GM12878 (cell line): ENCODE measurements around the gene EIF4B. TPM values are rescaled to one million over a fixed set of nuclear protein-coding genes. Genes with fewer than 3 reads are reported as not detected.

Experiments used
- ATAC-seq: fragments of 200-7000 bp; cut with Tn5 transposase; 3 replicates; pipeline ENCODE4 v1.9.1; 2020; ENCODE audit warnings: mild to moderate bottlenecking, moderate library complexity
- BruUV-seq: library from RNA; stranded (reverse); fragments of 400-500 nt; replicated peaks from 2 replicates; lab custom pipeline; 2021; lab: Mats Ljungman, UMichigan
- CTCF ChIA-PET: fragments of 300-600 bp; sonication (Branson Sonifier 250); formaldehyde crosslinking; extraction: SDS; loops from one replicate; lab custom pipeline; 2021; ENCODE audit warnings: inconsistent platforms; lab: Yijun Ruan, JAX
- POLR2A ChIA-PET: fragments of 350-600 bp; formaldehyde crosslinking; extraction: SDS; loops from one replicate; lab custom pipeline; 2021; ENCODE audit warnings: inconsistent platforms; lab: Charles Lee
- RAD21 ChIA-PET: fragments of 300-600 bp; sonication (Branson Sonifier 250); formaldehyde crosslinking; loops from one replicate; lab custom pipeline; 2023; ENCODE audit warnings: antibody characterized with exemption; ENCODE audit not compliant: unreplicated experiment; lab: Charles Lee
- SMC1A ChIA-PET: fragments of 300-600 bp; sonication (Branson Sonifier 250); formaldehyde crosslinking; loops from one replicate; lab custom pipeline; 2023; ENCODE audit not compliant: unreplicated experiment, uncharacterized antibody; lab: Charles Lee
- DNase-seq: peaks from one replicate; pipeline ENCODE4 v3.0.0-alpha.2; 2011; ENCODE audit warnings: low read depth, low spot score
- FAIRE-seq: peaks from 3 replicates; lab custom pipeline; 2011; peaks lifted over from hg19 to GRCh38; lab: Jason Lieb, UNC
- H2AFZ ChIP-seq: 2 replicates; pipeline ENCODE4 v1.6.0; 2011; ENCODE audit warnings: low read depth, low read length, control low read depth; ENCODE audit not compliant: control insufficient read depth
- H3K27ac ChIP-seq: 2 replicates; pipeline ENCODE4 v1.5.1; 2011; ENCODE audit warnings: control low read depth; ENCODE audit not compliant: control insufficient read depth, insufficient read depth
- H3K27me3 ChIP-seq, 2 experiments: replicated peaks in 1 of 2; 2 replicates each; pipeline versions ENCODE4 v1.6.0 to v1.6.1; 2011; ENCODE audit warnings: low read length in 1 of 2; ENCODE audit not compliant: control insufficient read depth in 2 of 2, insufficient read depth in 2 of 2
- H3K36me3 ChIP-seq, 2 experiments: 2 replicates each; pipeline ENCODE4 v1.5.1; 2011; ENCODE audit warnings: low read length in 1 of 2; ENCODE audit not compliant: control insufficient read depth in 2 of 2, insufficient read depth in 2 of 2
- H3K4me1 ChIP-seq: 2 replicates; pipeline ENCODE4 v1.6.1; 2011; ENCODE audit warnings: mild to moderate bottlenecking, low read length, moderate library complexity, mixed read lengths; ENCODE audit not compliant: control insufficient read depth, insufficient read depth
- H3K4me2 ChIP-seq: 2 replicates; pipeline ENCODE4 v1.6.0; 2011; ENCODE audit warnings: control low read depth; ENCODE audit not compliant: control insufficient read depth, insufficient read depth
- H3K4me3 ChIP-seq: fragments of 200-600 bp; sonication (generic); 2 replicates; pipeline ENCODE4 v1.5.1; 2016
- H3K79me2 ChIP-seq: 2 replicates; pipeline ENCODE4 v1.6.0; 2011; ENCODE audit warnings: low read length; ENCODE audit not compliant: control insufficient read depth, insufficient read depth
- H3K9ac ChIP-seq: 2 replicates; pipeline ENCODE4 v1.8.0; 2011; ENCODE audit warnings: low read length, control low read depth, mixed read lengths; ENCODE audit not compliant: control insufficient read depth, insufficient read depth
- H3K9me3 ChIP-seq: replicated peaks from 3 replicates; pipeline ENCODE4 v1.5.1; 2011; ENCODE audit warnings: mild to moderate bottlenecking, low read length; ENCODE audit not compliant: control insufficient read depth, insufficient read depth
- H4K20me1 ChIP-seq: 2 replicates; pipeline ENCODE4 v1.6.0; 2011; ENCODE audit not compliant: control insufficient read depth, insufficient read depth
- BHLHE40 ChIP-seq, 2 experiments: fragments of 450-650 bp in 1 of 2; IDR thresholded peaks; 2 replicates each; pipeline ENCODE4 v1.6.1; 2011 to 2017; ENCODE audit warnings: low read depth in 2 of 2, borderline replicate concordance in 1 of 2, improper control_type of control experiment in 1 of 2, low read length in 1 of 2, mild to moderate bottlenecking in 1 of 2
- BRCA1 ChIP-seq: IDR thresholded peaks from 2 replicates; pipeline ENCODE4 v1.6.1; 2011; ENCODE audit warnings: low read depth, low read length, improper control_type of control experiment
- CREB1 ChIP-seq: IDR thresholded peaks from 2 replicates; pipeline ENCODE4 v1.6.1; 2012; ENCODE audit warnings: low read depth, mild to moderate bottlenecking, inconsistent platforms
- CTCF ChIP-seq, 3 experiments: IDR thresholded peaks in 2 of 3; conservative IDR thresholded peaks in 1 of 3; 2 replicates each; pipeline ENCODE4 v1.5.1; 2011; ENCODE audit warnings: low read depth in 3 of 3, low read length in 3 of 3, mild to moderate bottlenecking in 3 of 3, control low read depth in 2 of 3, moderate library complexity in 2 of 3, inconsistent platforms in 1 of 3, mixed read lengths in 1 of 3; ENCODE audit not compliant: control insufficient read depth in 2 of 3, insufficient read depth in 1 of 3; ENCODE audit errors: extremely low read depth in 1 of 3
- EGR1 ChIP-seq, 2 experiments: IDR thresholded peaks; 1 replicate in 1 of 2; 2 replicates in 1 of 2; pipeline ENCODE4 v1.6.1; 2011 to 2012; ENCODE audit warnings: low read depth in 2 of 2, low read length in 2 of 2, borderline replicate concordance in 1 of 2, mild to moderate bottlenecking in 1 of 2, moderate library complexity in 1 of 2
- EP300 ChIP-seq, 2 experiments: fragments of 150-350 bp in 1 of 2; IDR thresholded peaks; 2 replicates each; pipeline ENCODE4 v1.6.1; 2011 to 2012; ENCODE audit warnings: low read depth in 2 of 2, low read length in 2 of 2, borderline replicate concordance in 1 of 2, improper control_type of control experiment in 1 of 2, inconsistent platforms in 1 of 2; ENCODE audit not compliant: control insufficient read depth in 1 of 2
- IKZF1 ChIP-seq: fragments of 450-650 bp; conservative IDR thresholded peaks from 2 replicates; pipeline ENCODE4 v1.6.1; 2017; ENCODE audit warnings: antibody characterized with exemption, mild to moderate bottlenecking
- KLF5 ChIP-seq: fragments of 450-650 bp; IDR thresholded peaks from 2 replicates; pipeline ENCODE4 v1.6.1; 2014; ENCODE audit warnings: mild to moderate bottlenecking; ENCODE audit not compliant: partially characterized antibody
- POLR2AphosphoS5 ChIP-seq: IDR thresholded peaks from 2 replicates; pipeline ENCODE4 v1.6.1; 2011; ENCODE audit warnings: mild to moderate bottlenecking, low read length, inconsistent platforms
- SIN3A ChIP-seq: IDR thresholded peaks from 2 replicates; pipeline ENCODE4 v1.6.1; 2012; ENCODE audit warnings: low read depth, low read length, improper control_type of control experiment
- SMC3 ChIP-seq: IDR thresholded peaks from 2 replicates; pipeline ENCODE4 v1.6.1; 2011; ENCODE audit warnings: low read length, improper control_type of control experiment, borderline replicate concordance
- ZBTB11 ChIP-seq: fragments of 450-650 bp; formaldehyde crosslinking; IDR thresholded peaks from 2 replicates; pipeline ENCODE4 v1.5.0; 2022; ENCODE audit warnings: mild to moderate bottlenecking, missing genetic modification characterization
- ZBTB33 ChIP-seq: fragments of 450-650 bp; IDR thresholded peaks from 2 replicates; pipeline ENCODE4 v1.6.1; 2017; ENCODE audit warnings: mild to moderate bottlenecking
- ZNF384 ChIP-seq: IDR thresholded peaks from 2 replicates; pipeline ENCODE4 v1.6.1; 2012; ENCODE audit warnings: low read depth, mild to moderate bottlenecking, low read length, improper control_type of control experiment, borderline replicate concordance
- WGBS: methylation state at CpG from one replicate; pipeline ENCODE4 v1.1.6; 2016; ENCODE audit warnings: low lambda C conversion rate; ENCODE audit not compliant: insufficient replicate concordance, insufficient coverage; ENCODE audit errors: missing lambda C conversion rate; 5-methylcytosine and 5-hydroxymethylcytosine counted together
- in situ Hi-C: fragments of 300-500 bp; cut with MboI; formaldehyde crosslinking; loops from 9 replicates; pipeline ENCODE4 v1.14.3; 2018; ENCODE audit warnings: mixed read lengths
- intact Hi-C: fragments of 100-400 bp; cut with micrococcal nuclease; formaldehyde crosslinking; loops from one replicate; pipeline ENCODE4 v1.14.2; 2022; ENCODE audit not compliant: unreplicated experiment
- polyA plus RNA-seq, 11 experiments: library from polyadenylated mRNA; depleted of rRNA in 4 of 11; unstranded in 6 of 11; stranded (reverse) in 5 of 11; fragments of >200 nt; fragmentation: Nextera tagmentation in 4 of 11; fragmentation: Illumina TruSeq in 1 of 11; extraction: Ambion mirVana in 4 of 11; extraction: Trizol in 1 of 11; gene quantifications; 1 replicate in 1 of 11; 2 replicates in 10 of 11; pipeline versions ENCODE4 v1.2.1 to v1.2.3, GENCODE V29; 2011 to 2016; ENCODE audit warnings: inconsistent platforms in 2 of 11, missing spikeins in 2 of 11, low read depth in 1 of 11
- total RNA-seq, 4 experiments: library from RNA; depleted of rRNA in 3 of 4; stranded (reverse); fragments of >200 nt in 3 of 4; fragmentation: Illumina TruSeq in 1 of 4; extraction: Trizol in 1 of 4; gene quantifications; 2 replicates each; pipeline versions ENCODE4 v1.2.1 to v1.2.3, GENCODE V29; 2013 to 2021

Gene EIF4B
- total and polyA plus RNA-seq, 10 of the 15 experiments (the other 5 are each of a cell fraction or from before 2014, with no cell fraction given) = 123 to 752 (median 431) TPM

- ChIA-PET POLR2A (no interaction called here), SMC1A (no interaction called here), CTCF (interaction anchor here (1.0 to 2.0 kb wide), 3 partner anchors 9 to 42 kb away, joined by 3 to 7 read pairs (median 6); partner anchors contain the start of gene SOAT2), RAD21 (no interaction called here)
- no peak overlapping the region for H3K27ac ChIP-seq
- ATAC-seq (no peak; the same call in 2 of the 3 replicates), FAIRE-seq (no peak), DNase-seq (no peak)
- no peaks in the 10 kb centered on the region for H3K4me1 ChIP-seq
- BruUV-seq = no TSS peak
- 26% methylated on average over 15 of the region's 17 CpGs for WGBS
- intact Hi-C loops = no loop called here
- H3K79me2 ChIP-seq = no peaks in the 10 kb centered on the region
- H3K4me2 ChIP-seq = no peak overlapping the region
- H3K9ac ChIP-seq = no peak overlapping the region
- no peaks in the 10 kb centered on the region for H3K27me3 ChIP-seq
- no peak overlapping the region for H2AFZ ChIP-seq
- no peaks in the 10 kb centered on the region for H4K20me1 ChIP-seq
- no peak overlapping the region for H3K4me3 ChIP-seq
- H3K9me3 ChIP-seq = no peaks in the 10 kb centered on the region
- peaks cover under 1 to 2% of the 10 kb centered on the region in 2 experiments; a peak in 2 of 4 replicates for H3K36me3 ChIP-seq
- in situ Hi-C loops = no loop called here
- TF ChIP-seq EGR1 (IDR thresholded peaks at IDR 0.05; ENCODE audit: borderline replicate concordance in 1 of 2, low read depth in 2 of 2, low read length in 2 of 2) (no peak), ZBTB11 (no peak), CREB1 (no peak), KLF5 (no peak), BRCA1 (no peak), POLR2AphosphoS5 (no peak), IKZF1 (no peak), BHLHE40 (IDR thresholded peaks at IDR 0.05; ENCODE audit: borderline replicate concordance in 1 of 2, low read depth in 2 of 2, low read length in 1 of 2) (no peak), CTCF (IDR thresholded peaks at IDR 0.05 in 2 of 3, conservative IDR thresholded peaks at IDR 0.05 in 1 of 3; ENCODE audit: control insufficient read depth in 2 of 3, extremely low read depth in 1 of 3, insufficient read depth in 1 of 3, low read depth in 3 of 3, low read length in 3 of 3) (no peak), ZBTB33 (no peak), EP300 (IDR thresholded peaks at IDR 0.05; ENCODE audit: borderline replicate concordance in 1 of 2, control insufficient read depth in 1 of 2, low read depth in 2 of 2, low read length in 2 of 2) (no peak), SIN3A (no peak), SMC3 (no peak), ZNF384 (no peak)
Observed at GRCh38 chr12:53060064-53060720, 53.9 kb downstream of the EIF4B start.
